ENCODE data around the gene INPP4B. TPM values are rescaled to one million over a fixed set of nuclear protein-coding genes. Genes with fewer than 3 reads are reported as not detected.

INPP4B gene
- total and polyA plus RNA-seq, 2 donors (not counting 1 experiment from before 2014, with no cell fraction given), result 19.7 to 22.2 TPM

GRCh38 chr4:142826503-142827241 is 19.4 kb downstream of the INPP4B start:
- Histone ChIP-seq H3K4me1 (ENCODE audit: control insufficient read depth, extremely low read depth, insufficient read depth, low read length) (no peaks in the 10 kb centered on the region), H3K79me2 (ENCODE audit: control insufficient read depth, insufficient read depth, low read length) (no peaks in the 10 kb centered on the region), H3K27me3 (ENCODE audit: control insufficient read depth, insufficient read depth, low read length) (no peaks in the 10 kb centered on the region), H3K9me3 (ENCODE audit: control insufficient read depth, insufficient read depth, low read depth, low read length) (no peaks in the 10 kb centered on the region), H3K36me3 (ENCODE audit: control insufficient read depth, insufficient read depth, low read length) (no peaks in the 10 kb centered on the region), H3K4me3 (replicated peaks in 1 of 4; ENCODE audit: control extremely low read depth in 1 of 4, insufficient read depth in 1 of 4, low read depth in 3 of 4, low read length in 4 of 4) (no peak overlapping the region), H3K4me2 (ENCODE audit: extremely low read depth, insufficient read depth, low read length) (no peak overlapping the region), H3K27ac (ENCODE audit: insufficient read depth, low read length) (no peak overlapping the region), H2AFZ (ENCODE audit: low read length) (no peak overlapping the region), H3K9ac (ENCODE audit: insufficient read depth, low read length) (no peak overlapping the region), H4K20me1 (ENCODE audit: control insufficient read depth, extremely low read depth, insufficient read depth, low read length) (no peaks in the 10 kb centered on the region)
- TF ChIP-seq, protein P1, sequence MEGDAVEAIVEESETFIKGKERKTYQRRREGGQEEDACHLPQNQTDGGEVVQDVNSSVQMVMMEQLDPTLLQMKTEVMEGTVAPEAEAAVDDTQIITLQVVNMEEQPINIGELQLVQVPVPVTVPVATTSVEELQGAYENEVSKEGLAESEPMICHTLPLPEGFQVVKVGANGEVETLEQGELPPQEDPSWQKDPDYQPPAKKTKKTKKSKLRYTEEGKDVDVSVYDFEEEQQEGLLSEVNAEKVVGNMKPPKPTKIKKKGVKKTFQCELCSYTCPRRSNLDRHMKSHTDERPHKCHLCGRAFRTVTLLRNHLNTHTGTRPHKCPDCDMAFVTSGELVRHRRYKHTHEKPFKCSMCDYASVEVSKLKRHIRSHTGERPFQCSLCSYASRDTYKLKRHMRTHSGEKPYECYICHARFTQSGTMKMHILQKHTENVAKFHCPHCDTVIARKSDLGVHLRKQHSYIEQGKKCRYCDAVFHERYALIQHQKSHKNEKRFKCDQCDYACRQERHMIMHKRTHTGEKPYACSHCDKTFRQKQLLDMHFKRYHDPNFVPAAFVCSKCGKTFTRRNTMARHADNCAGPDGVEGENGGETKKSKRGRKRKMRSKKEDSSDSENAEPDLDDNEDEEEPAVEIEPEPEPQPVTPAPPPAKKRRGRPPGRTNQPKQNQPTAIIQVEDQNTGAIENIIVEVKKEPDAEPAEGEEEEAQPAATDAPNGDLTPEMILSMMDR (conservative IDR thresholded peaks at IDR 0.05 in 1 of 2, IDR thresholded peaks at IDR 0.05 in 1 of 2; ENCODE audit: low read depth in 1 of 2, low read length in 2 of 2), result no peak
- TF ChIP-seq EZH2 (IDR thresholded peaks at IDR 0.05; ENCODE audit: low read length, missing control alignments), result no peak
- DNase-seq (ENCODE audit: low read depth in 2 of 2), result no peak

GRCh38 chr4:142824368-142824767 is 21.7 kb downstream of the INPP4B start:
- H2AFZ ChIP-seq (ENCODE audit: low read length), result no peak overlapping the region
- no peak overlapping the region for H3K4me3 ChIP-seq (replicated peaks in 1 of 4; ENCODE audit: control extremely low read depth in 1 of 4, insufficient read depth in 1 of 4, low read depth in 3 of 4, low read length in 4 of 4)
- H4K20me1 ChIP-seq (ENCODE audit: control insufficient read depth, extremely low read depth, insufficient read depth, low read length), result no peaks in the 10 kb centered on the region
- H3K9ac ChIP-seq (ENCODE audit: insufficient read depth, low read length), result no peak overlapping the region
- DNase-seq (ENCODE audit: low read depth in 2 of 2), result peak; percentile 32 to 64
- H3K36me3 ChIP-seq (ENCODE audit: control insufficient read depth, insufficient read depth, low read length), result no peaks in the 10 kb centered on the region
- TF ChIP-seq, protein P1 (conservative IDR thresholded peaks at IDR 0.05 in 1 of 2, IDR thresholded peaks at IDR 0.05 in 1 of 2; ENCODE audit: low read depth in 1 of 2, low read length in 2 of 2), result no peak
- TF ChIP-seq EZH2 (IDR thresholded peaks at IDR 0.05; ENCODE audit: low read length, missing control alignments), result no peak
- no peak overlapping the region for H3K4me2 ChIP-seq (ENCODE audit: extremely low read depth, insufficient read depth, low read length)
- H3K79me2 ChIP-seq (ENCODE audit: control insufficient read depth, insufficient read depth, low read length), result no peaks in the 10 kb centered on the region
- no peaks in the 10 kb centered on the region for H3K9me3 ChIP-seq (ENCODE audit: control insufficient read depth, insufficient read depth, low read depth, low read length)
- no peaks in the 10 kb centered on the region for H3K4me1 ChIP-seq (ENCODE audit: control insufficient read depth, extremely low read depth, insufficient read depth, low read length)
- no peak overlapping the region for H3K27ac ChIP-seq (ENCODE audit: insufficient read depth, low read length)
- H3K27me3 ChIP-seq (ENCODE audit: control insufficient read depth, insufficient read depth, low read length), result no peaks in the 10 kb centered on the region

- H3K4me2 ChIP-seq (ENCODE audit: extremely low read depth, insufficient read depth, low read length), result no peak overlapping the region
- H3K9me3 ChIP-seq (ENCODE audit: control insufficient read depth, insufficient read depth, low read depth, low read length), result no peaks in the 10 kb centered on the region
- H3K79me2 ChIP-seq (ENCODE audit: control insufficient read depth, insufficient read depth, low read length), result no peaks in the 10 kb centered on the region
- no peaks in the 10 kb centered on the region for H4K20me1 ChIP-seq (ENCODE audit: control insufficient read depth, extremely low read depth, insufficient read depth, low read length)
- H2AFZ ChIP-seq (ENCODE audit: low read length), result no peak overlapping the region
- no peak overlapping the region for H3K27ac ChIP-seq (ENCODE audit: insufficient read depth, low read length)
- no peaks in the 10 kb centered on the region for H3K36me3 ChIP-seq (ENCODE audit: control insufficient read depth, insufficient read depth, low read length)
- no peak for TF ChIP-seq EZH2 (IDR thresholded peaks at IDR 0.05; ENCODE audit: low read length, missing control alignments)
- TF ChIP-seq, protein P1 (conservative IDR thresholded peaks at IDR 0.05 in 1 of 2, IDR thresholded peaks at IDR 0.05 in 1 of 2; ENCODE audit: low read depth in 1 of 2, low read length in 2 of 2), result no peak
- H3K4me1 ChIP-seq (ENCODE audit: control insufficient read depth, extremely low read depth, insufficient read depth, low read length), result no peaks in the 10 kb centered on the region
- no peak overlapping the region for H3K4me3 ChIP-seq (replicated peaks in 1 of 4; ENCODE audit: control extremely low read depth in 1 of 4, insufficient read depth in 1 of 4, low read depth in 3 of 4, low read length in 4 of 4)
- no peaks in the 10 kb centered on the region for H3K27me3 ChIP-seq (ENCODE audit: control insufficient read depth, insufficient read depth, low read length)
- no peak overlapping the region for H3K9ac ChIP-seq (ENCODE audit: insufficient read depth, low read length)
- no peak for DNase-seq (ENCODE audit: low read depth in 2 of 2)
Measured at GRCh38 chr4:142823796-142824195, 22.3 kb downstream of the INPP4B start.

All from fibroblast of lung (primary cell).